DND-41 (cell line): ENCODE data around the gene AKNA.

Experiments
- CTCF ChIP-seq: IDR thresholded peaks from 2 replicates; pipeline ENCODE4 v1.5.1; 2012; ENCODE audit warnings: borderline replicate concordance, low read length, moderate library complexity, mild to moderate bottlenecking; ENCODE audit not compliant: poor library complexity, severe bottlenecking; ENCODE audit errors: extremely low read depth
- EZH2 ChIP-seq: IDR thresholded peaks from 3 replicates; pipeline ENCODE4 v1.6.1; 2012; ENCODE audit warnings: borderline replicate concordance, low read depth, mild to moderate bottlenecking, moderate library complexity, low read length, inconsistent platforms; ENCODE audit not compliant: severe bottlenecking

GRCh38 chr9:114426046-114426948 lies 38.5 kb upstream of the AKNA start:
- TF ChIP-seq CTCF: no peak
- no peak for TF ChIP-seq EZH2
